SKM-1 (cell line): ENCODE measurements around the gene RPL38.

Experiments used
- DNase-seq: peaks from one replicate; lab custom pipeline; 2025; ENCODE audit not compliant: unreplicated experiment; lab: John Stamatoyannopoulos, UW

The RPL38 gene

GRCh38 chr17:74223901-74224300, 20.4 kb downstream of the RPL38 start:
- DNase-seq: no peak

- DNase-seq: no peak
These were observed 21.7 kb downstream of the RPL38 start for GRCh38 chr17:74224959-74225725.

GRCh38 chr17:74226252-74226651, 22.8 kb downstream of the RPL38 start:
- no peak for DNase-seq

- DNase-seq: no peak
These were observed 24.0 kb downstream of the RPL38 start for GRCh38 chr17:74227271-74228080.

- DNase-seq: no peak
These were observed 25.0 kb downstream of the RPL38 start for GRCh38 chr17:74228306-74228978.

- no peak for DNase-seq
These were observed 27.4 kb downstream of the RPL38 start for GRCh38 chr17:74230896-74231295.

GRCh38 chr17:74231928-74232907, 28.7 kb downstream of the RPL38 start:
- DNase-seq: no peak

- no peak for DNase-seq
These were observed 30.5 kb downstream of the RPL38 start for GRCh38 chr17:74233937-74234336.

GRCh38 chr17:74234486-74234885, 31.0 kb downstream of the RPL38 start:
- no peak for DNase-seq

GRCh38 chr17:74235040-74235581, 31.6 kb downstream of the RPL38 start:
- no peak for DNase-seq

GRCh38 chr17:74235911-74236371, 32.5 kb downstream of the RPL38 start:
- DNase-seq: no peak

GRCh38 chr17:74237321-74237720, 33.8 kb downstream of the RPL38 start:
- no peak for DNase-seq

GRCh38 chr17:74239172-74239571, 35.7 kb downstream of the RPL38 start:
- DNase-seq: peak; percentile 9

GRCh38 chr17:74240618-74241205, 37.2 kb downstream of the RPL38 start:
- no peak for DNase-seq

- no peak for DNase-seq
These were observed 38.0 kb downstream of the RPL38 start for GRCh38 chr17:74241431-74241830.

GRCh38 chr17:74241847-74242246, 38.4 kb downstream of the RPL38 start:
- DNase-seq: no peak

- no peak for DNase-seq
These were observed 39.7 kb downstream of the RPL38 start for GRCh38 chr17:74243013-74243755.

- no peak for DNase-seq
These were observed 40.6 kb downstream of the RPL38 start for GRCh38 chr17:74244128-74244527.

- DNase-seq: no peak
These were observed 41.1 kb downstream of the RPL38 start for GRCh38 chr17:74244548-74244947.
